ENCODE results near the gene OGT.

- TF ChIP-seq POLR2A (IDR thresholded peaks at IDR 0.05) (no peak), CTCF (IDR thresholded peaks at IDR 0.05) (no peak)
These were observed 85.4 kb downstream of the OGT start, which contains the start of gene CXCR3 for GRCh38 chrX:71618303-71618721.

All from tibial nerve (tissue), 3 donors.